ENCODE measurements around the gene MAP2K2.

DNA sequence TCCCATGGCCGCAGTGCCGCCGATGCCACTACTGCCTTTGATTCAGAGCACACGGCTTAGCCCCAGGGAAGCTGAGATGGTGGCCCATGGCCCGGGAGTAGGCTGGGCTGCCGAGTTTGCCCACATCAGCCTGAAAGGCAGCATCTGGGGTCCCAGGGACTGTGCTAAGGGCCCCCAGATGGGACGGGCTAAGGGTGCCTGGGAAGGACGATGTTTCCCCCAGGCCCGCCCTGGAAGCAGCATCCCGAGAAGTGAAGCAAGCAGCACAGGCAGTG is 22.5 kb downstream of the MAP2K2 start:
- TF ChIP-seq CREM (CRISPR knock-in tag; IDR thresholded peaks at IDR 0.05) = no peak
- TF ChIP-seq, protein P1, sequence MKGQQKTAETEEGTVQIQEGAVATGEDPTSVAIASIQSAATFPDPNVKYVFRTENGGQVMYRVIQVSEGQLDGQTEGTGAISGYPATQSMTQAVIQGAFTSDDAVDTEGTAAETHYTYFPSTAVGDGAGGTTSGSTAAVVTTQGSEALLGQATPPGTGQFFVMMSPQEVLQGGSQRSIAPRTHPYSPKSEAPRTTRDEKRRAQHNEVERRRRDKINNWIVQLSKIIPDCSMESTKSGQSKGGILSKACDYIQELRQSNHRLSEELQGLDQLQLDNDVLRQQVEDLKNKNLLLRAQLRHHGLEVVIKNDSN (CRISPR knock-in tag; IDR thresholded peaks at IDR 0.05) = no peak
- TF ChIP-seq, protein P2, sequence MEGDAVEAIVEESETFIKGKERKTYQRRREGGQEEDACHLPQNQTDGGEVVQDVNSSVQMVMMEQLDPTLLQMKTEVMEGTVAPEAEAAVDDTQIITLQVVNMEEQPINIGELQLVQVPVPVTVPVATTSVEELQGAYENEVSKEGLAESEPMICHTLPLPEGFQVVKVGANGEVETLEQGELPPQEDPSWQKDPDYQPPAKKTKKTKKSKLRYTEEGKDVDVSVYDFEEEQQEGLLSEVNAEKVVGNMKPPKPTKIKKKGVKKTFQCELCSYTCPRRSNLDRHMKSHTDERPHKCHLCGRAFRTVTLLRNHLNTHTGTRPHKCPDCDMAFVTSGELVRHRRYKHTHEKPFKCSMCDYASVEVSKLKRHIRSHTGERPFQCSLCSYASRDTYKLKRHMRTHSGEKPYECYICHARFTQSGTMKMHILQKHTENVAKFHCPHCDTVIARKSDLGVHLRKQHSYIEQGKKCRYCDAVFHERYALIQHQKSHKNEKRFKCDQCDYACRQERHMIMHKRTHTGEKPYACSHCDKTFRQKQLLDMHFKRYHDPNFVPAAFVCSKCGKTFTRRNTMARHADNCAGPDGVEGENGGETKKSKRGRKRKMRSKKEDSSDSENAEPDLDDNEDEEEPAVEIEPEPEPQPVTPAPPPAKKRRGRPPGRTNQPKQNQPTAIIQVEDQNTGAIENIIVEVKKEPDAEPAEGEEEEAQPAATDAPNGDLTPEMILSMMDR (IDR thresholded peaks at IDR 0.05) = no peak
- TF ChIP-seq CBFB (CRISPR knock-in tag; IDR thresholded peaks at IDR 0.05; ENCODE audit: low read depth) = no peak
- TF ChIP-seq, protein P3, sequence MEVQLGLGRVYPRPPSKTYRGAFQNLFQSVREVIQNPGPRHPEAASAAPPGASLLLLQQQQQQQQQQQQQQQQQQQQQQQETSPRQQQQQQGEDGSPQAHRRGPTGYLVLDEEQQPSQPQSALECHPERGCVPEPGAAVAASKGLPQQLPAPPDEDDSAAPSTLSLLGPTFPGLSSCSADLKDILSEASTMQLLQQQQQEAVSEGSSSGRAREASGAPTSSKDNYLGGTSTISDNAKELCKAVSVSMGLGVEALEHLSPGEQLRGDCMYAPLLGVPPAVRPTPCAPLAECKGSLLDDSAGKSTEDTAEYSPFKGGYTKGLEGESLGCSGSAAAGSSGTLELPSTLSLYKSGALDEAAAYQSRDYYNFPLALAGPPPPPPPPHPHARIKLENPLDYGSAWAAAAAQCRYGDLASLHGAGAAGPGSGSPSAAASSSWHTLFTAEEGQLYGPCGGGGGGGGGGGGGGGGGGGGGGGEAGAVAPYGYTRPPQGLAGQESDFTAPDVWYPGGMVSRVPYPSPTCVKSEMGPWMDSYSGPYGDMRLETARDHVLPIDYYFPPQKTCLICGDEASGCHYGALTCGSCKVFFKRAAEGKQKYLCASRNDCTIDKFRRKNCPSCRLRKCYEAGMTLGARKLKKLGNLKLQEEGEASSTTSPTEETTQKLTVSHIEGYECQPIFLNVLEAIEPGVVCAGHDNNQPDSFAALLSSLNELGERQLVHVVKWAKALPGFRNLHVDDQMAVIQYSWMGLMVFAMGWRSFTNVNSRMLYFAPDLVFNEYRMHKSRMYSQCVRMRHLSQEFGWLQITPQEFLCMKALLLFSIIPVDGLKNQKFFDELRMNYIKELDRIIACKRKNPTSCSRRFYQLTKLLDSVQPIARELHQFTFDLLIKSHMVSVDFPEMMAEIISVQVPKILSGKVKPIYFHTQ (CRISPR knock-in tag; IDR thresholded peaks at IDR 0.05) = no peak
